Dermis blood vessel endothelial cell (primary cell): Measurements from ENCODE around the gene KCNK3. TPM values are rescaled to one million over a fixed set of nuclear protein-coding genes. Genes with fewer than 3 reads are reported as not detected.
A peak's percentile ranks its signal among the peaks of the same experiment; 100 is the strongest.
"Not testable (repeated sequence)": the region's sequence is repeated elsewhere in the genome, so short reads cannot be mapped to it uniquely, and the experiment has no call there.

Experiments used
- DNase-seq: peaks from one replicate; pipeline ENCODE4 v3.0.0; 2010
- total RNA-seq: library from RNA; depleted of rRNA; stranded (reverse); fragments of >200 nt; gene quantifications from 2 replicates; pipeline ENCODE4 v1.2.3, GENCODE V29; 2014

The KCNK3 gene
- total RNA-seq, 1 donor from 2014 or later = under 0.01 TPM

- DNase-seq = no peak
These were observed 40.9 kb downstream of the KCNK3 start for GRCh38 chr2:26733413-26733812.

- DNase-seq = peak; percentile 3
These were observed 42.6 kb downstream of the KCNK3 start for GRCh38 chr2:26735097-26735496.

GRCh38 chr2:26735883-26736588 is 43.5 kb downstream of the KCNK3 start:
- peak; percentile 19 for DNase-seq

- DNase-seq = no peak
These were observed 44.7 kb downstream of the KCNK3 start for GRCh38 chr2:26737221-26737620.

GRCh38 chr2:26738481-26738880 is 46.0 kb downstream of the KCNK3 start:
- no peak for DNase-seq

DNA sequence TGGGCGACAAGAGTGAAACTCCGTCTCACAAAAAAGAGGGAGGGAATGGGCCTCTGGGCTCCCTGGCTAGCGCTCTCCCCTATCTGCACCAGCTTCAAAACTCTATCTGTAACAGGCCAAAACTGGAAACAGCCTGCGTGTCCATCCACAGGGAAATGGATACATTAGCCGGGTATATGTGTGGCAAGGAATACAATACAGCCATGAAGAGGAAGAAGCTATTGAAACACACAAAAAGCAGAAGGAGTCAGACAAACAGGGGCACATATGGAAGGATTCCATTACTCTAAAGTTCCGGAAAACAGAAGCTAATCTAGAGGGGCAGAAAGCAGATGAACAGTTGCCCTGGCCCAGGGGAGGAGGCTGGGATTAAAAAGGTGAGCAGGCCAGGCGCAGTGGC is 47.0 kb downstream of the KCNK3 start:
- DNase-seq = no peak

DNA sequence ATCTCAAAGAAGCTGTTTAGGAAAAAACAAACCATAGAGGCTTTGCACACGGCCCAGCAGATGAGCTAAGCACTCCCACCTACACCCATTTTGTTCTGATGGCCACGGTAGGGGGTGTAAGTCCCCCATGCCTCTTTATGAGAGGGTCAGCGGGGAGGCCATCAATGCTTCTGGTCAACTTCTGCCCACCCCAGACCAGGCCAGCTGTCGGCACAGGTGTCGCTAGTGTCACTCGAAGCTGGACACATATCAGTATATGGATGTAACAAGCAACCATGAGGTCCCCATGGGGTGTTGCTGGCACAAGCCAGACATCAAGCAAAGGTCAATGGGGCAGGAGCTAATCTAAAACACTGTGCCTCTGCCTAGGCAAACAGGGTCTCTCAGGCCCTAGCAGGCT is 47.8 kb downstream of the KCNK3 start:
- DNase-seq = no peak

DNA sequence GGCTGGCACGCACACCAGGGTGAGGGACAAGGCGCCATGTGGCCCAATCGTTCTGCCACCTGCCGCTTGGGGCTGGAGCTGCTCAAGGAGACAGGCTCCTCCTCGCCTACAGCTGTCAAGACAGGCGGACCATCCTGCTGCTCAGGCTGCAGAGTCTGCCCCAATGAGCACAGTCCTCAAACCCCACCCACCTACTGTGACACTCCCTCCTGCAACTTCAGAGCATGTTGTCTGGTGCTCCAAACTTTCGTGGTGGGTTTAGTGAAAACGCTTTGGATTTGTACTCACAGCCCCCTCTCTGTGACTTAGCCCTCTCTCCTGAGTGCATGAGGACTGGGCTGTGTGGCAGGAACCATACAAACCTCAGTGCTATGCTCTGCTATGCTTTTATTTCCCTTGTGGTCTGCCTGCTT is 48.4 kb downstream of the KCNK3 start:
- DNase-seq = no peak

GRCh38 chr2:26742048-26742770 is 49.7 kb downstream of the KCNK3 start:
- DNase-seq = no peak

GRCh38 chr2:26743852-26744251 is 51.3 kb downstream of the KCNK3 start:
- no peak for DNase-seq

GRCh38 chr2:26744953-26745352 is 52.4 kb downstream of the KCNK3 start:
- DNase-seq = no peak

- peak; percentile 91 for DNase-seq
These were observed 53.2 kb downstream of the KCNK3 start for GRCh38 chr2:26745609-26746327.

GRCh38 chr2:26746934-26747333 is 54.4 kb downstream of the KCNK3 start:
- DNase-seq = no peak

DNA sequence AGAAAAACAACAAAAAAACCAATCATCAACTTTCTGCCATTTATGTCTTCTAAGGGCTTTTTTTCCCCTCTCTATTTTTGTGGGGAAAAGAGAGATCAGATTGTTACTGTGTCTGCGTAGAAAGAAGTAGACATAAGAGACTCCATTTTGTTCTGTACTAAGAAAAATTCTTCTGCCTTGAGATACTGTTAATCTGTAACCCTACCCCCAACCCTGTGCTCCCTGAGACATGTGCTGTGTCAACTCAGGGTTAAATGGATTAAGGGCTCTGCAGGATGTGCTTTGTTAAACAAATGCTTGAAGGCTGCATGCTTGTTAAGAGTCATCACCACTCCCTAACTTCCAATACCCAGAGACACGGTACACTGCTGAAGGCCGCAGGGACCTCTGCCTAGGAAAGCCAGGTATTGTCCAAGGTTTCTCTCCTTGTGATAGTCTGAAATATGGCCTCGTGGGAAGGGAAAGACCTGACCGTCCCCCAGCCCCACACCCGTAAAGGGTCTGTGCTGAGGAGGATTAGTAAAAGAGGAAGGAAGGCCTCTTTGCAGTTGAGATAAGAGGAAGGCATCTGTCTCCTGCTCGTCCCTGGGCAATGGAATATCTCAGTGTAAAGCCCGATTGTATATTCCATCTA is 57.4 kb downstream of the KCNK3 start:
- not testable (repeated sequence) for DNase-seq

- DNase-seq = not testable (repeated sequence)
These were observed 57.9 kb downstream of the KCNK3 start for GRCh38 chr2:26750467-26750866.

DNA sequence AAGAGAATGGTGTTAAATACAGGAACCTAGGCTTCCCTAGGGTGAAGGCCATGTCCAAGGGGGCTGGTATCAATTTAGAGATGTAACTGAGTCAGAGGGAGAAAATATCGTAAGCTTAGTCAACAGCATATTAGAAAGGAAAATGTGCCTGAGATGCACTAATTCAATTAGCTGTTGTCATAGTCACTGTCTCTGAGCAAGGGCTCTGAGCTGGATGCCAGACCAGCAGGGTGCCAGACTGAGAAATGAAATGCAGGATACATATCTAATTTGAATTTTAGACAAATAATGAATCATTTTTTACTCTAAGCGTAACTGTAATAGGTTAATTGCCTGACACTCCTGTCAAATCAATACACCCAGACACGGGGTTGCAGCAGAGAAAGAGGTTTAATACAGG is 60.1 kb downstream of the KCNK3 start:
- DNase-seq = no peak

- DNase-seq = no peak
These were observed 62.0 kb downstream of the KCNK3 start for GRCh38 chr2:26754539-26754938.

DNA sequence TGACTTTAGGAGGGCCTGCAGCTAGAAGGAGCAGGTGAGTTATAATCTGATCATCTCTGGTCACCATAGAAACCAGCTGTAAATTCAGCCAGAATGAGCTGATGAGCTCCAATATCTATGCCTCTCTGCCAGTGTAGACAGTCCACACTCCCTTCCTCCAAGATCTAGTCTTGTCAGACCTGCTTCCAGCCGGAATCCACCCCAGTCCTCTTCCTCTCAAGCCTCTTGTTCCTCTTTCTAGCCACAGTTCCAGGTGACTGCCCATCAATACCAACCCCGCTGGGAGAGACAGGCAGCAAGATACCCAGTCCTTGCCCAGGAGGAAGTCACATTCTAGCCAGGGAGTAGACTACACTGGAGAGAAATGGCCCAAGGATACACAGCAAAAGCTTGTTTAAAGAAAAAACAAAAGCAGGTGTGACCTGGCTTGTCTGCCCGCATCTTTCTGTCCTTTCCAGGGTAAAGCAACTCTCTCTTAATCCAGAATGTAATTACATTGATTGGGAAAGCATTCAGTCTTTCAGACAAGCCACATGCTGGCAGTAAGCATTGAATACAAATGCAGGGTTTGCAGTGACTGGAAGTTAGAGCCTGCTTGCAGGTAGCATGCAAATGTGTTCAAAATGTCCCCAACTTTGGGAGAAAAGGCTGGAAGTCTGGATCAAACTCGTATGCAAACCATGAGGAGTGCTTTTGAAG is 62.6 kb downstream of the KCNK3 start:
- no peak for DNase-seq

DNA sequence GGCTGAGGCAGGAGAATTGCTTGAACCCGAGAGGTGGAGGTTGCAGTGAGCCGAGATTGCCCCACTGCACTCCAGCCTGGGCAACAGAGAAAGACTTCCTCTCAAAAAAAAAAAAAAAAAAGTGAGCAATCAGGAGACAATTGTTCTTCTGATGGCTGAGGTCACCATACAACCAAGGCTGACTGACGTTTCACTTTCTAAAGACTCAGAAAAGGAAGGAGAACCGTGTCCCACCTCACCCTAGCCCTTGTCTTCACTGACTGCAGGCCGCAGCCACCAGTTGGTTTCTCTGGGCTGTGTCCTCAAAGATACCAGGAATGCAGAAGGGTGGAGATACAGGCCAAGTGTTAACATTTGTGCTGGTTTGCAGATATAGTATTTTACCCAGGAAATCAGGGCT is 63.8 kb downstream of the KCNK3 start:
- DNase-seq = peak; percentile 68

DNA sequence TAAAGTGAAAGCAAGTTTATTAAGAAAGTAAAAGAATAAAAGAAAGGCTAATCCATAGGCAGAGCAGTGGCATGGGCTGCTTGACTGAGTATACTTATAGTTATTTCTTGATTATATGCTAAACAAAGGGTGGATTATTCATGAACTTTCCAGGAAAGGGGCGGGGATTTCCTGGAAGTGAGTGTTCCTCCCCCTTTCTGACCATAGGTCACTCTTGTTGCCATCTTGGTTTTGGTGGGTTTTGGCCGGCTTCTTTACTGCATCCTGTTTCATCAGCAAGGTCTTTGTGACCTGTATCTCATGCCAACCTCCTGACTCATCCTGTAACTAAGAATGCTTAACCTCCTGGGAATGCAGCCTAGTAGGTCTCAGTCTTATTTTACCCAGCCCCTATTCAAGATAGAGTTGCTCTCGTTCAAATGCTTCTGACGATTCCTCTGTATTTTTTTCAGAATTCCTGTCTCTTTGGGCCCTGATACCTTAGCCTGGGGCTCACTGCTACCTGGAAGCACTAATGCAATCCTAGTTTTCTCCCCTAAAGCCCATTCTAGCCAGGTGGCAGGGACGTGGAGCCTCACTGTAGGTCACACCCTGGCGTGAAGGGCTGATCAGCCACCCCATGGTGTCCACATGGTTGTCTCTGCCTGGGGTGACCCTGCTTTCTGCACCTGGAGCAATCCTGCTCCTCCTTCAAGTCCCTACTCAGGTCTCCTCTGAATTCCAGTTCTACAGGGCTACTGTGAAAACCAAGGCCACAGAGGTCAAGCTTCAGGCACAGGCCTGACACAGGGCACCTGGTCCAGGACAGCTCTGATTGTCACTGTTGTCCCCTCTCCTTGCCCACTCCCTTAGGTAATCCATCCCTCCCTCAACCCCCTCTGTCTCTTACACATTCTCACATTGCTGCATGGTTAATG is 65.6 kb downstream of the KCNK3 start:
- DNase-seq = peak; percentile 98

GRCh38 chr2:26758790-26759321 is 66.3 kb downstream of the KCNK3 start:
- peak; percentile 9 for DNase-seq
